GM19324 (cell line): ENCODE measurements around the gene KIAA0513.

Source experiments
- ATAC-seq: cut with Tn5 transposase; IDR thresholded peaks from one replicate; pipeline ENCODE4 v1.9.1; 2021; ENCODE audit warnings: mild to moderate bottlenecking, moderate library complexity; ENCODE audit not compliant: unreplicated experiment, low FRiP score

Gene KIAA0513

DNA sequence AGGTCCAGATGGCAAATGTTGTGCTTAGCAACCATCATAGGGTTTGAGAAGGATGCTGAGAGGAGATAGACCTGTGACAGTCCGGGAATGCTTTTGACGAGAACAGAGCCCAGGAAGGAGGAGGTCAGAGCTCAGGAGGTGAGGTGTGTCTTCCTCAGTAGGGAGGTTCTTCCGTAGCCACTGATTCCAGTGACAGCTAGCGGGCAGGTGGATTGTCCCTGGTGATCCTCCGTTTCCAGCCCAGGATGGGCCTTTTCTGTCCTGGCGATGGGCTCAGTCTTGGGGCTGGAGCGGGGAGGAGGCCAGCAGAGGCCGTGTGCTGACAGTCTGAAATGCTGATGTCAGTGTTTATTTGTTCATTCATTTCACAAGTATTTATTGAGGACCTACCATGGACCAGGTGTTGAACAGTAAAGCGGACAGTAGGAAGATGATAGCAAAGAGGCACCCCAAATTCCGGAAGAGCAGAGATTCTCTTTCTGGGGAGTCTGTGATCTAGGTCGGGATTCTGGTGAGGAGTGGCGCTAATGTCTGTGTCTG is 38.8 kb downstream of the KIAA0513 start:
- ATAC-seq = no peak

DNA sequence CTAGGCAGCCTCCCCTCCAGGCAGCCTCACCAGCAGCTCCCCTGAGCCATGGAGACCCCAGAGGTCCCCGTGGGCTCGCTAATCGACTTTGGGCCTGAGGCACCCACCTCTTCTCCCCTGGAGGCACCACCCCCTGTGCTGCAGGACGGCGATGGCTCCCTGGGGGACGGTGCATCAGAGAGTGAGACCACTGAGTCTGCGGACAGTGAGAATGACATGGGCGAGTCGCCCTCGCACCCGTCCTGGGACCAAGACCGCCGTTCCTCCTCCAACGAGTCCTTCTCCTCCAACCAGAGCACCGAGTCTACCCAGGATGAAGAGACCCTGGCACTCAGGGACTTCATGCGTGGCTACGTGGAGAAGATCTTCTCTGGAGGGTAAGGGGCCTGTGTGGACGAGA is 39.4 kb downstream of the KIAA0513 start:
- ATAC-seq = no peak

DNA sequence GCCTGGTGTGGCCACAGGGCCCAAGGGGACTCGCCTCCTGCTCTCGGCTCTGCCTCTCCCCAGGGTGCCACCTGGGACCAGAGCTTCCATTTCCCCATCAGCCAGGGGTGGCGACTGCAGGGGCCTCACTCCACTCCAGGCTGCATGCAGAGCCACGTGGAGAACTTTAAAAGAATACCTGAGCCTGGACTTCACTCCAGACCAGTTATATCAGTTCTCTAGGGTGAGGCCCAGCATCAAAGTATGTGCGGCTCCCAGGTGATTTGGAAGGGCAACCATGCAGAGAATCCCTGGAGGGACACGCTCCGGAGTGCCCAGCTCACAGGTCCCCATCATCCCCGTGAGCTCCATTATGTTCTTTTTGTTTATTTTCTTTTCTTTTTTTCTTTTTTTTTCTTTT is 39.8 kb downstream of the KIAA0513 start:
- ATAC-seq = no peak

DNA sequence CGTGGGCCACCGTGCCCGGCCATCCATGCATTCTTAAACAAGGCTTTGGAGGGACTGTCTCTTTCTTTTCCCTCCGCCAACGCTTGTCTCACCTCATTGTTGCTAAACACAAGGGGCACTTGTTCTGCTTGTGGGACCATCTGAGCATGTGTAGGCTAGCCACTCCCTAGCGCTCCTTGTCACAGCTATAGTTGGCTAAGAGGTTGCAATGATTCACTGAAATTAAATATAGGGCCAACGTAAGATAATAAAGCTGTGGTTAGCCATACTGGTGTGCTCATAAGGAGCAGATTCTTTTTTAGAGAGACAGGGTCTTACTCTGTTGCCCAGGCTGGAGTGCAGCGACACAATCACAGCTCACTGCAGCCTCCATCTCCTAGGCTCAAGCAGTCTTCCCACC is 41.2 kb downstream of the KIAA0513 start:
- no peak for ATAC-seq

DNA sequence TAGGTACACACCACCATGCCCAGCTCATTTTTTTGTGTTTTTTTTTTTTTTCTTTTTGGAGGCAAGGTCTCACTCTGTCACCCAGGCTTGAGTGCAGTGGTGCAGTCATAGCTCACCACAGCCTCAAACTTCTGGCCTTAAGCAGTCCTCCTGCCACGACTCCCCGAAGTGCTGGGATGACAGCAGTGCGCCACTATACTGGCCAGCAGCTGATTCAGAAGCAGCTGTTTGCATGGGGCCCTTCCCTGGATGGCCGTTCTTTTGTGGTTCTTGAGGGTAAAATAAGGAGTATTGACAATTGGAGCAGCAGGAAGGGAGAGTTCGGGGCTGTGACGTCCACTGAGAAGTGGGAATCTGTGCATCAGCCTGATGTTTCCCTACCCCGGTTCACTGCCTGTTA is 41.6 kb downstream of the KIAA0513 start:
- no peak for ATAC-seq

DNA sequence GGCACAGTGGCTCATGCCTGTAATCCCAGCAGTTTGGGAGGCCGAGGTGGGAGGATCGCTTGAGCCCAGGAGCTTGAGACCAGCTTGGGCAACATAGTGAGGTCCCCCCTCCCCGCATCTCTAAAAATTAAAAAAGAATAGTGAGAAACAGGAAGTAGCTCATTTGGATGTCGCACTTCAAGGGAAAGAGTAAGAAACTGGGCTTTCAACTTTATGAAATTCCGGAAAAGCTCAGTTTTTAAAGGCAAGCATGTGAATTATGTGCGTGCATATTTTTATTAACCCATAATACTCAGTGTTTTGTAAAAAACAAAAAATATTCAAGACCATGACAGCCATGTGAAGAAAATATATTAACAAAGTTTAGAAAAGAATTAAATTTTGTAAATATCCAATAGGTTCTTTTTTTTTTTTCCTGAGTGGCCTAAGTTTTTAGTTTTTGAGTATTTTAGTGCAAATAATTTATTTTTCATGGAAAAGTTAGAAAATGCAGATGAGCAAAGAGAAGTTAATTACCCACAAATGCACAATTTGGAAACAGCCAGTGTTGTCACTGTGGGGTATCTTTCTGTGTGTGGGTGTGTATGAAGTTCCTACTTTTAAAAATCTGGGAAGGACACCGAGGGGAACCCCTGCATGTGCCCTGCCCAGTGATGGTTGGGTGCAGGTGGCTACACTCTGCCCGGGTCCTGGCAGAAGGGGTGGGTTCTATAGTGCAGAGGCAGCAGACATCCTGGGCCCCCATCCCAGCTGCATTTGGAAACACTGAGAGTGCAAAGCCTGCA is 44.7 kb downstream of the KIAA0513 start:
- no peak for ATAC-seq

DNA sequence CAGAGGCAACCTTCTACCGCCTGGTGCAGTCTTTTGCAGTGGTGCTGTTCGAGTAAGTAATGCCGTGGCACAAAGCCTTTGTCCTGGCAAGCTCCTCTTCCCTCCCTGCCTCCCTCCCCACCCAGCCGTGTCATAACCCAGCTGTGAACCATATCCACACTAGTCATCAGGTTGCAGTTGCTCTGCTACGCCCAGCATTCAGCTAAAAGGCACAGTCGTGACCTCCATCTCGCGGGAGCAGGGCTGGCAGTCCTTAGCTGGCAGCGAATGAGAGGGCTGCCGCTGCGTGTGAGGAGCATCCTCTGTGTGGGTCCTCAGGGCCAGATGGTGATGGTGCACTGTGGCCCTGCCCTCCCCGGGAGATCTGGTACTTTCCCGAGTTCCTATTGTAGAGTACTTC is 45.4 kb downstream of the KIAA0513 start:
- no peak for ATAC-seq

DNA sequence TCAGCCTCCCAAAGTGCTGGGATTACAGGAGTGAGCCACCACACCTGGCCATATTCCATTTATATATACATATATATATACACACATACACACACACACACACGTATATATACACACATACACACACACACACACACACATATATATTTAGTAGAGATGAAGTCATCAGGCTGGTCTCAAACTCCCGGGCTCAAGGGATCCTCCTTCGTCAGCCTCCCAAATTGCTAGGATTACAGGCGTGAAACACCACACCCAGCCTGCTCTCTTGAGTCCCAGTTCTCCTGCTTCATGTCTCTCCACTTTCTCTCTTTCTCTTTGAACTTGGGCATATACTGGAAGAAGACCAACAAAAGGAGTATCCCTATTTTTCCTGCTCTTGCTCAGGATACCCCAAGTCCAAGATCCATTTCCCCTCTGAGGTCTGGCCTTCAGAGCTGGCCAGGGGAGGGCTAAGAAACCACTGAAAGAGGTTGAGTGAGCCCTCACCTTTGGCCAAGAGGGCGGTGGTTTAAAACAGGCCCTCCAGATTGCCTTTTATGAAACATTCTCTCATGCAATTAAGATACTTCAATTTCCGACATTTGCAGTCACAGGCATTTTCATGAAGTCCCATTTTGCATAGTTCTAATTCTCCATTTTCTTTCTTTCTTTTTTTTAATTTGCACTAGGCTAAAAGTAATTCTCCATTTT is 46.8 kb downstream of the KIAA0513 start:
- ATAC-seq = no peak

DNA sequence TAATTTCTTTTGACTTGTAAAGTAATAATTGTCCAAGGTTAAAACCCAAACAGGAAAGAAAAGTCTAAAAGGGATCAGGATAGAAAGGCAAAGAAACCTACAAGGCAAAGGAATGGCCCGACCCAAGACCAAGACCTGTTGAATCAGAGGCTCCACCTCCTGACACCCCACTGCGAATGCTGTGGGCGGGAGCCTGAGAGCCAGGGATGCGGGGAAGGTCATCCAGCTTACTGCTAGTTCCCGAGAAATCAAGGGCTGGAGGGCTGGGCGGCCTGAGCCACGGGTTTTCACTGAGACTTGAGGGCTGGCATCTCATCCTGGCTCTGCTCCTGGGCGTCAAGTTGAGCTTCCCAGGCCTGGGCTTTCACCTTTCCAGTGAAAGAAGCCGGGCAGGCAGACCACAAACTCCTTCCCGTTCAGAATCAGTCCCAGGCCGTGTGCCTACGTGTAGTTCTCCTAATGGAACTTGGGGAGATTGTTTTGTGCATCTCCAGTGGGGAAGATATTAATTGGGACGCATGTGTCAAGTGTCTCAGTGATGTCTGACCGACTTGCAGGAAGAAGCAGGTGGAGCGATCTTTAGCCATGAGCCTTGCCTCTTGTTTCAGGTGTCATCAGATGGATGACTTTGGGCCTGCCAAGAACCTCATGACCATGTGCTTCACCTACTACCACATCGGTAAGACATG is 47.8 kb downstream of the KIAA0513 start:
- no peak for ATAC-seq

DNA sequence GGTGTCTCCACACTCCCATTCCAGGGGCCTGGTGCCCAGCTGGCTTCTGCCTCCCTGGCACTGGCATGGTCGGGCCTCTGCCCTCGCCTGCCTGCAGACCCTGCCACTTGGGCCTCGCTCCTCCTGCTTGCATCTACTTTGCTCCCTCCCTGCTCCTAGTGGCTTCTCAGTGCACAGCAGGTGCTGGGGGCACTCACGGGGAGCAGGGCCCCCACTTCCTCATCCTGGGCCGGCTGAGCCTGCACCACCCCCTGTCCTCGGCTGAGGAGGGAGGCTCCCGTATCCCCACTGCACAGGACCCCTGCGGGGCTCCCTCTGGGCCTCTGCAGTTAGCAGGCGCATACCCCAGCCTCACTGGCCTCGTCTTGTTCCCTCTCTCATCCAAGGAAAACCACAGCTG is 49.4 kb downstream of the KIAA0513 start:
- ATAC-seq = no peak

DNA sequence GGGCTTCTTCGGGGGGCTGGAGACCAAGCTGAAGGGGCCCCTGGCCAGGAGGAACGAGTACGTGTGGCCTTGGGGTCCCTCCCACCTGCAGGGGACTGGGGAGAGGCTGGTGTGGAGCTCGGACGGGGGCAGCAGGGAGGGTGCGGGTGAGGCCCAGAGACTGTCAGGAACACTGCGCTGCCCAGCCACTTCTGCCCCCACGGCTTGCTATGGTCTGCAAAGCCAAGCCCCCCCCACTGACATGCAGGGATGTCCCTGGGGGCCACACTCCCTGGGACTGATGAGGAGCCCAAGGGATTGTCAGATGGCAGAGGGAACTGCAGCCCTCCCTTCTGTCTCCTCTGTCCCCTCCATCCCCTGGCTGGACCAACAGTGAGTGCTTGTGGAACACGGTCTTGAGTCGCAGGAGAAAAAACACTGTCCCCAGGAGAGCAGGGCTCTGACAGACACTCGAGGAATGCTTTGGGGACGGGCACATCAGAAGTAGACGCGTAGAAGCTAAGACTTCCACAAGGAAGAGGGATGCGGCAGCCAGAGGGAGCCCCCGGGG is 50.1 kb downstream of the KIAA0513 start:
- ATAC-seq = no peak

DNA sequence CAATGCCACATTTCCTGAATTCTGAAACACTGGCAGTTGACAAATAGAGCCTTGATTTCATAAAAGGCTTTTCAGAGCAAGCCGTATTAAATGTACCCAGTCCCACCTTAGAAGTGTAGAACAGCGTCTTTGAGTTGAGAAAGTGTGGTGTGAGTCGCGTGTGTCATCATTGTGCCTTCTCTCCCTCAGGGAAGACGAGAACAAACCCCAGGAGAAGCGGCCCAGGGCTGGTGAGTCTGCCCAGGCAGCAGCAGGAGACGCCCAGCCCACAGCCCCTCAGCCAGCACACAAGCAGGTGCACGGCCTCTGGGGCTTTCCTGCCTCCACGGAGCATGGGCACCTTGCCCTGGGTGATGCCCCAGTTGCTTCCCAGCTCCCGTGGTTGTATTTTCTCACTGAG is 50.6 kb downstream of the KIAA0513 start:
- no peak for ATAC-seq

DNA sequence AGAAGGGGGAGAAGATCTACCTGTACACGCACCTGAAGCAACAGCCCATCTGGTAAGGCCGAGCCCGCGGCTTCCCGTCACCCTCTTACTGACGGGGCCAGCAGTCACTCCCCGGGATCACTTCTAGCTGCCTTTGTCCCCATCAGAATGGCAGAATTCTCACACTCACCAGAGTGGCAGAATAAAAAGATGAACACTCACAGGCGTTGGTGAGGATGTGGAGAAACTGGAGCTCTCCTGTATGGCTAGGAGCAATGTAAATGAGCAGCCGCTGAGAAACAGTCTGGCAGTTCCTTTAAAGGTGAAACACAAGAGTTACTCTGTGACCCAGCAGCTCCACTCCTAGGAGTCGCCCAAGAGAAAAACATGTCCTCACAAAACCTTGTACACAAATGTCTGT is 51.4 kb downstream of the KIAA0513 start:
- ATAC-seq = no peak

DNA sequence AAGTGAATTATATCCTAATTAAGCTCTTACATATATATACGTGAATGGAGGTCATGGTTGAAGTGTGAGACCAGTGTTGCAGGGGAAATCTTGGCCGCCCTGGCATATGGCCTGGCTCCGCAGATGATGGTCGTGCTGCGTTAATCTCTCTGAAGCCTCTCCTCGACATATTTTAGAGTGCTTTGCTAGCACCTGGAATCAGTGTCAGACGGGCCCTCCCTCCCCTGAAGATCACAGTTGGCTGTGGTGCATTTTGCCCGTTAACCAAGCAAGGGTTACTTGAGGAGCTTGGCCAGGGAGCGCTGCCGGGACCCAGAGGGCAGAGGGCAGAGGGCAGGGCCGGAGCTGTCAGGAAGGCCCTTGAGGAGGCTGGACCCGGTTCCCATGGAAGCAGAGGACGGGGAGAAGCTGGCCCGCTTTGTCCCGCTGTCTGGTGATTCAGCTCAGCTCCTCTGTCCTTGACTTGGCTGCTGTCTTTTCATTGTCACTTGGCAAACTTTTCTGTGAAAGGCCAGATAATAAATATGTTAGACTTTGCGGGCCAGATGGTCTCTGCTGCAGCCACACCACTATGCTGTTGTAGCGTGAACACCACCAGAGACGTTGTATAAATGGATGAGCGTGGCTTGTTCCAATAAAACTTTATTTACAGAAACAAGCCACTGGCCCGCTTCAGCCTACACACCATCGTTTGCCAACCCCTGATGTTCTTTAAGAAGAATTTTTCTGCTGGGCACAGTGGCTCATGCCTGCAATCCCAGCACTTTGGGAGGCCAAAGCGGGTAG is 52.4 kb downstream of the KIAA0513 start:
- no peak for ATAC-seq

DNA sequence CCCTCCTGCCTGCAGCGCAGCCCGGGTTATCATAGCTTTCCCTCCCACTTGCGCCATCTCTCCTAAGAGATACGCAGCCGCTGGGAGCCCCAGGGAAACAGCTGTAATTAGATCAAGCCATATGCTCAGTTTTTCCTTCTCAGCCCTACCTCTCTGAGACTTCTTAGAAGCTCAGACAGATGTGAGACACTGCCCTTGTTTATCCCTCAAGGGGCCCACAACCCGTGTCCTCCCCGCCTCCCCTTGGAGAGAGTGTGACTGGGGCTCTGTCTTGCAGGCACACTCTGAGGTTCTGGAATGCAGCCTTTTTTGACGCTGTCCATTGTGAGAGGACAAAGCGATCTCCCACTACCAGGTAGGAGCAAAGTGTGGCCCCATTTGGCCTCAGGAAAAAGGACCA is 53.4 kb downstream of the KIAA0513 start:
- no peak for ATAC-seq

DNA sequence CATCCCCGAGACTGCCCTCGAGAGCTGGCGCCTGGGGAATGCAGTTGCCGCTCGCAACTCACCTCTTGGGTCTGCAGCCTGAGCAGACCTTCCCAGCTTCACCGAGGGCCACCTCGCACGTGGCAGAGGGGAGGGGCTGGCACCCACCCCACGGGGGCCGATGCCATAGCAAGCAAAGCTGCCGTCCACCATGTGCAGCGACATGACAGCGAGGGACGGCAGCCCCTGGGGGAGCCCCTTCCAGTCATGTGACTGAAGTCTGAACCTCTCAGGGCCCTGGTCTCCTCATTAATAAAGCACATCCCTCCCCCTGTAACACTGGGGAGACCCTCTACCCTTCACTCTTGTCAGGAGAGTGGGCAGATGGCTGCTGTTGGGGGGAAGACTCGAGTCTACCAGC is 54.2 kb downstream of the KIAA0513 start:
- ATAC-seq = no peak

DNA sequence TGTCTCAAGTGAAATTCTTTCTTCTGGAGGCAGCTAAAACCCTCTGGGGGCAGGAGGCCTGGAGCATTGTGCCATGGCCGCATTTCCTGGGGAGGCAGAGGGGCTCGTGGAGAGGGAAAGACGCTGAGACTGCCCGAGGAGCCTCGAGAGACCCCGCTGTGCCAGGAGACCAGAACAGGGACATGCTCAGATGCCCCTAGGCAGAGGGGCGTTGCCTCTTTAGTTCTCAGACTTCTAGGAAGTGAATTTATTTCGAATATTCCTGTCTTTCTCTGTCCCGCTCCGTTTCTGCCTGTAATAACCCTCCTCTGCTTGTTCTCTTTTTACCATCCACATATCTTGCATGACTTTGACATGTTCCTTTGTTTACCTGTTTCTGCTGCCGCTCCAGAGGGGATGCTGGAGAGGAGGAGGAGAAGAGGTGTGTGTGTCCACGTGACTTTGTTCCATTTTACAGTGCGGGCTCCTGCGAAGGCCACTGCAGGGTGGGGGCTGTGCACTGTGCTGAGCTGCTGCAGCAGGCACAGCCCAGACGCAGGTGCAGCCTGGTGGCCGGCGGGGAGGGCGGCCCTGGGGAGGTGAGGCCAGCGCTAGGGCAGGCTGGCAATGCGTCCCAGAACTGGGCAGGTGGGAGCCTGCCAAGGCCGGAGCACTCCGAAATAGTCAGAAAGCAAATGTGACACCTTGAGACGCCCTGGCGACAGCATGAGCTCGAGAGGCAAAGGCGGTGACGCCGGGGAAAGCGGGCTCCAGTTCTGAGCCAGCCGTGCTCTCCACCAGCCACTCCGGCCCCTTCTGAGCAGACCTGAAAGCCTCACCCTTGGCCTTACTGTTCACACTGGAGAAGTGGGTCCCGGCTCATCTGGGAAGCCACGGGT is 54.8 kb downstream of the KIAA0513 start:
- ATAC-seq = no peak

DNA sequence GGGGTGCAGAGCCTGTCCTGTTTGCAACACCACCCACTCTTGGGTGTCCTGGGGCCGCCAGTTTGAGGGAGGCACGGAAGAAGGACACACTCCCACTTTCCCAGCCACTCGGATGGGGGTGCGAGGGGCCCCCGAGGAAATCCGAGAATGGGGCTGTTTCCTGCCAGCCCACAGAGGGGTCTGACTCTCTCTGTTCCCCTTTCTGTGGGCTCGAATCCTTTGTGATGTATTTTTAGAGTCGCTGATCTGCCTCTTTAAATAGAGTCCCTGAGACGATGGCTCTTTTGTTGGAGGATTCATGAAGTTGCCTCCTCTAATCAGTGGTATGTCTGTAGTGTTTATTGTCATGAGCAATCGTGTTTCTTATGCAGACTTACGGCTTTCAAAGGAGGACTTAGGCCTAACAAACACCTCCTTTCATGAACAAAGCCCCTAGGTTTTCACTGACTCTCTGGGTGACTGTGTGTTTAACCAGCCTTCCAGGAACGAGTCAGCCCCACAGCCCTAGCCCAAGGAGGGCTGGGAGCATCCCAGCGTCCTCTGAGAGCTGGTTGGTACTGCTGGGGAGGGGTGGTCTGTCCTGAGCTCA is 55.5 kb downstream of the KIAA0513 start:
- no peak for ATAC-seq
